ENCODE results near the gene ACP3. TPM values are rescaled to one million over a fixed set of nuclear protein-coding genes. Genes with fewer than 3 reads are reported as not detected.
A peak's percentile ranks its signal among the peaks of the same experiment; 100 is the strongest.
"Not testable (repeated sequence)": the region's sequence is repeated elsewhere in the genome, so short reads cannot be mapped to it uniquely, and the experiment has no call there.

ACP3 gene, protein sequence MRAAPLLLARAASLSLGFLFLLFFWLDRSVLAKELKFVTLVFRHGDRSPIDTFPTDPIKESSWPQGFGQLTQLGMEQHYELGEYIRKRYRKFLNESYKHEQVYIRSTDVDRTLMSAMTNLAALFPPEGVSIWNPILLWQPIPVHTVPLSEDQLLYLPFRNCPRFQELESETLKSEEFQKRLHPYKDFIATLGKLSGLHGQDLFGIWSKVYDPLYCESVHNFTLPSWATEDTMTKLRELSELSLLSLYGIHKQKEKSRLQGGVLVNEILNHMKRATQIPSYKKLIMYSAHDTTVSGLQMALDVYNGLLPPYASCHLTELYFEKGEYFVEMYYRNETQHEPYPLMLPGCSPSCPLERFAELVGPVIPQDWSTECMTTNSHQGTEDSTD
- not detected in 2 replicates for total RNA-seq

DNA sequence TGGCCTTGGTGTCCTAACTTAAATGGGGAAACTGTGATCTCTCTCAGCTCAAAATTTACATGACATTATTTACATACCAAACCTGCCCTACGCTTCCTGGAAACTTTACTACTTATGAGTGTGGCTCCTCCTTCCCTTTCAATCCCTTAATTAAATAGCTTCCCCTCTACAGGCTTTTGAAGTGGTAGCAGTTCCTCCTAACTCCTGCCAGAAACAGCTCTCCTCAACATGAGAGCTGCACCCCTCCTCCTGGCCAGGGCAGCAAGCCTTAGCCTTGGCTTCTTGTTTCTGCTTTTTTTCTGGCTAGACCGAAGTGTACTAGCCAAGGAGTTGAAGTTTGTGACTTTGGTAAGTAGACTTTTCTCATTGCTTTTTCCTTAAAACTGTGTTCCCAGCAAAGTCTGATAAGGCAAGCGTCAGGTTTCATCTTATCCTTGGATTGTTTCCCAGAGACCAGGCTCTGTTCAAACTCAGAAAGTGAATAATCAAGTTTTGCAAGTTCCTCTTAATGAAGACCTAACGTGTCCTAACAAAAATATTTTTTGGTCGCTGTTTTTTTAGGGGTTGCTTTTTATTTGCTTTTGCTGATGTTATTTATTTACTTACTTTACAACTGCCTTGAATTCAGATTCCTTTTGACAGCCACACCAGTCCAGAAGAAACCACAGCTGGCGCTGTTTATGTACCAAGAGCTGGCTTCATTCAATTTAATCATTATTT, at the start of gene ACP3:
ACP3 (plus strand) TSS at position 179 of the 720 bp plus-strand sequence; CDS start at position 229, 50 bp downstream.
- DNase-seq (ENCODE audit: low read depth in 2 of 2) = no peak

DNA sequence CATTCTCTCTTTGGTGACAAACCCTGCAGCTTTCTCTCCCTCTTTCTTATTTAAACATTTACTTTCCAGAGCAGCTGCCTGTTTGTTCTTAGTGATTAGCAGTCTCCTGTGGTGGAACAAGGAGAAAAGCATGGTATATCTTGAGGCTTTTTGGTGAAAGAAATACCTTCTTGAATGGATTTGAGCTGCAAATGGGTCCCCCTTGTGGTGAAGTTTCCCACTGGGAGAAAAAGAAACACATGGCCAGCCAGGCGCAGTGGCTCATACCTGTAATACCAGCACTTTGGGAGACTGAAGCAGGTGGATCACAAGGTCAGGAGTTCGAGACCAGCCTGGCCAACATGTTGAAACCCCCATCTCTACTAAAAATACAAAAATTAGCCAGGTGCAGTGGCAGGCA, 48.3 kb upstream of the ACP3 start:
- DNase-seq (ENCODE audit: low read depth in 2 of 2) = peak in 1 of 2 donors; percentile 26

DNA sequence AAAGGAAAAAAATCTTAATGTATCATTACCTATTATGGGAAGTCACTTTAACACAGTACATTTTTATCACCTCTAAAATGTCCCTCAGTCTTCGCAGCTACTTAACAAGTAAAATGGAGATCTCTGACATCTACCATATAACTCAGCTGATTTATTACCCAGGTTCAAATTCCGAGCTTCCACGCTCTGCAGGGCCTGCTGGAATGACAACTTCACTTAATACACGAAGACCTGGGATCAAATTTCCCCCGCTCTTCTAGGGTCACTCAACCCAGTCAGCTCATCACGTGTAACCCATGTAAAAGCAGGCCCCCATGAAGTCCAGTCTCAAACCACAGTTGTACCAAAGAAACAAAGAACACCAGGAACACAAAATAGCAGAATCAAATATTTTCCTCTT, 44.2 kb upstream of the ACP3 start:
- DNase-seq (ENCODE audit: low read depth in 2 of 2) = no peak

DNA sequence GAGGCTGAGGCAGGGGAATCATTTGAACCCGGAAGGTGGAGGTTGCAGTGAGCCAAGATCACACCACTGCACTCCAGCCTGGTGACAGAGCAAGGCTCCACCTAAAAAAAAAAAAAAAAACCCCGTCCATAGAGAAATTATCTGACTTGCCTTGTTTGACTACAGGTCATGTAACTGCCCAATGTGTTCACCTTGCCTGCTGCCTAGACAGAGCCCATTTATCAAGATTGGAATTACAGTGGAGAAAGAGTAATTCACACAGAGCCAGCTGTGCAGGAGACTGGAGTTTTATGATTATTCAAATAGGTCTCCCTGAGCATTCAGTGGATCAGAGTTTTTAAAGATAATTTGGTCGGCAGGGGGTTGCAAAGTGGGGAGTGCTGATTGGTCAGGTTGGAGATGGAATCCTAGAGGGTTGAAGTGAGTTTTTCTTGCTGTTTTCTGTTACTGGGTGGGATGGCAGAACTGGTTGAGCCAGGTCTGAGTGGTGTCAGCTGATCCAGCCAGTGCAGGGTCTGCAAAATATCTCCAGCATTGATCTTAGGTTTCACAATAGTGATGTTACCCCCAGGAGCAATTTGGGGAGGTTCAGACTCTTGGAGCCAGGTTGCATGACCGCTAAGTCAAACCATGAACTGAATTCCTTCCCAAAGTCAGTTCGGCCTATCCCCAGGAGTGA, 40.8 kb upstream of the ACP3 start:
- no peak for DNase-seq (ENCODE audit: low read depth in 2 of 2)

DNA sequence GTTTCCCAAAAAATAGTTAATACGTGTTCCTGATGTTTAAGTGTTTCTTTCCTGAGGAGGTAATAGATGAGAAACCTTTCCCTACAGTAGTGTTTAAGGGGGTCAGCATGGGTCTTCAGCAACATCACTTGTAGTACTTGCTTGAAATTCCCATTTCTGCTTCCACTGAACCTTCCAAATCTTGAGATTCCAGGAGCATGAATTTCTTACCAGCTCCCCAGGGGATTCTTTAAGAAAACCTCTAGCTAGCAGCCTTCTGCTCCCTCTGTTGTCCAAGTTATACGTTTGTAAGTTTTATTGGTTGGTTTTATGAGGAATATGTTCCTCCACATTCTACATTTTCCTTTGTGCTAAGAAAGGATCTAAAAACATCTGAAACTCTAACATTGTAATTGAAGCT, 38.2 kb upstream of the ACP3 start:
- DNase-seq (ENCODE audit: low read depth in 2 of 2) = no peak

DNA sequence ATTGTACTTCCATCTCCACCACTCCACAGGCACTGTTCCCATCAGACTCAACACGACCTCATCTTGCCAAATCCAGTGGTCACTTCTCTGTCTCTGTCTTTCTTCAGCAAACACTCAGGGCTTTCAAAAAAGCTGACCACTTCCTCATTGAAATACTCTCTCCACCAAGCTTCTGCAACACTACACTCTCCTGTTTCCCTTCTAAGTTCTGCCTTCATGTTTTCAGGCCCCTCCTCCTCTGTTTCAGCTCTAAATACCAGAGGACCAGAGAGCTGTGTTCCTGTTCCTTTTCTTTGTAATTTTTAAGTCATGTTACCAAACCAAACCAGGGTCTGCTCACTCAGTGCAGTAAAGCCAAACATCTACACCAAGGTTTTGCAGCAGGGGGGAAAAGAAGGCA, 33.8 kb upstream of the ACP3 start:
- no peak for DNase-seq (ENCODE audit: low read depth in 2 of 2)

DNA sequence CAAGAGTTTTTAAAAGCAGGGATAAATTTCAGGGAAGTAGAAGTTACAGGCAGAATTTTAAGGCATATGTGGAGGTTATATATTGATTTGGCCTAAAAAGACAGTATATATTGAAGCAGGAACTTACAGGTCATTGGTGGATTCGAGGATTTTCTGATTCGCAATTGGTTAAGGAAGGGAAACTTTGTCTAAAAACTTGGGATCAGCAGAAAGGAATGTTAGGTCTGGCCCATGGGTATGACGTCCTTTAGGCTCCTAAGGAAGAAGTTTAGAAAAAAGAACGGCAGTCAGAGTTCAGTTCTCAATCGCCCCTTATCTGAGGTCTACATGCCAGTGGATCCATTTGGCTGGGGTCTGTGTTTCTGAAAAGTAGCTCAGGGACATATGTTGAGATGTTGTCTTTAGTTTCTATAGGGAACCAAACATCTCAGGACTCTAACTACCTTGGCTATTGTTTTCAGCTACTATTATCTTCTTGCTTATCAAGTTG, 33.2 kb upstream of the ACP3 start:
- DNase-seq (ENCODE audit: low read depth in 2 of 2) = no peak

DNA sequence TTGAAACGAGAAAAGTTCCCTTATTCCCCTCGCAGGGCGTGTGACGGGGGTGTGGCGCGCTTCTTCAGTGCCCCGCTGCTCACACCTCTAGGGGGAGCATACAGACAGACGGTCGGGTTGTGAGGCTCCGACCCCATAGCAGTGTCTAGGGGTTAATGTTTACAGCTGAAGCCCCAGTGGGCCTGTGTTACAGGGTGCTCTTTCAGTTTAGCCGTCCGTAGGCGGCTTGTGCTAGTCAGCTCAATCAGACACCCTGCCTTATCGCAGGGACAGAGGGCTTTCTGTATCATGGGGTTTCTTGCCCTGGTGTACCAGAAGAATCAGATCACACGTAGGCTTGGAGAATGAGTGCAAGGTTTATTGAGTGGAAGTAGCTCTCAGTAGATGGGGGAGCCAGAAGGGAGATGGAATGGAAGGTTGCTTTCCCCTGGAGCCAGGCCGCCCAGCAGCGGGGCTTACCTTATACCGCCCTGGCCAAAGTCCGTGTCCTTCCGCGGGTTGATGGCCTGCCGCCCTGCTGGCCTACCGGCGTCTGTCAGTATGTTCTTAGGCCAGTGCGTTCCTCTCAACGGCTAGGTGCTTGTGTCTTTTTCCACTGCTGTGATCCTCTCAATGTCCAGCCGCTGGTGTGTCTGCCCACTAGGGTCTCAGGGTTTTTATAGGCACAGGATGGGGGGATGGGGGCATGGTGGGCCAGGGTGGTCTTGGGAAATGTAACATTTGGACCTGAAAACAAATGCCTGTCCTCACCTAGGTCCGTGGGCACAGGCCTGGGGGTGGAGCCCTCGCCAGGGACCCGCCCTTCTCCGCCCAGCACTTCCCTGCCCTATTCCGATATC, 32.2 kb upstream of the ACP3 start:
- no peak for DNase-seq (ENCODE audit: low read depth in 2 of 2)

DNA sequence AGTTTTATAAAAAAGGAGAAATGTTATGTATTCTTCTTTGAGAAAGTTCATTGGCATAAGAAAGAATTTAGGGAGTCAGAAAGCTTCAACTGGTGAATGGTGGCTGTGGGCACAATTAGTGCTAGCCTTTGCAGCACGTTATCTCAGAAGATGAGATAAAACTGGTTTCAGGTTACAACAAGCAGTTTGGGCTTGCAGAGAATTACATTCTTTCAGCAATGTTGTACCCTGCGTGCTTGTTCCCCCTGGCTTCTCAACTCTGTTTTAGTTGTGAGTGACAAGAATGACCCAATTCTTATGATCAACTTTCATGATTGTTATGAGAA, 31.6 kb upstream of the ACP3 start:
- no peak for DNase-seq (ENCODE audit: low read depth in 2 of 2)

DNA sequence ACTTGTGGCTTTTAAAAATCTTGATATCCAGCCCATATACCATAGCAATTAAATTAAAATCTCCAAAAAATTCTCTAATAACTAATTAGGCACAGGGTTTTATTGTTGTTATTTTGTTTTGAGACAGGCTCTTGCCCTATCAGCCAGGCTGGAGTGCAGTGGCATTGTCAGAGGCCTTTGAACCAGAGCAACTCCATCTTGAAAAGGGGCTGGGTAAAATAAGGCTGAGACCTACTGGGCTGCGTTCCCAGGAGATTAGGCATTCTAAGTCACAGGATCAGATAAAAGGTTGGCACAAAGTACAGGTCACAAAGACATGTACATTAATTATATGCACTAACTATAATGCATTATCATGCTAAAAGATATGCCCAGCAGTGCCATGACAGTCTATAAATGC, 31.2 kb upstream of the ACP3 start:
- DNase-seq (ENCODE audit: low read depth in 2 of 2) = no peak

DNA sequence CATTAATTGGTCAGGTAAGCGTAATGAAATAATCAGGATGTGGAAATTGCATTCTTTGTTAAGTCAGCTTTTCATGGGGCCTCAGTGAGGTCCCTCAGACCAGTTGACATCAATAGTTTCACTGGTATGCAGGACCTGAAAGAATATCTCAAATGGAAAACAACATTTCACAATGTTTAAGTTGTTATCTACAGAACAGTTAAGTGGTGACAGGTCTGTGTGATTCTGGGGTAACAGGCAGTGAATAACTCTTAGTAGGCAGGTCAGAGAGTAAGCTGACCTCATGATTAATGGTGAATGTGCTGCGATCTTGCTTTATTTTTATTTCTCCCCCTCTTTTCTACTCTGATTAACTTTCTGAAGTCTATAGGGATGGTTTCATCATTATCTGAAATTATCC, 28.9 kb upstream of the ACP3 start:
- no peak for DNase-seq (ENCODE audit: low read depth in 2 of 2)

DNA sequence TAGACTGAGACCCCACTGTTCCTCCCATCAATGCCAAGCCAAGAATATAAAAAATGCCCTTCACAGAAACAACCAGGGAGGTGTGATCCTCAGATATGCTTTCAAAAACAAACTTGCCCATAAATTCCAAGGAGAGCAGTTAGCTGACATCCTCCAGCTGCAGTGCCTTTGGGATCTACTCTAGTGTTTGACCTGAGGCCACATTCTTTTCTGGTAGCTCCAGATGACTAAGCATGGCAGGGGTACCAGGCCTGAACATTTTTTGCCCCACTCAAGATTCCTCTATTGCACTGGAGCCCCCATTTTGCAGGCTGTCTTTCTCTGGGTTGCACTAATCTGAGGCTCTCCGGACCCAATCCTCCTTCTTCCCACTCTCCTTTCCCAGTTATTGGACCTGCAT, 27.9 kb upstream of the ACP3 start:
- DNase-seq (ENCODE audit: low read depth in 2 of 2) = no peak

DNA sequence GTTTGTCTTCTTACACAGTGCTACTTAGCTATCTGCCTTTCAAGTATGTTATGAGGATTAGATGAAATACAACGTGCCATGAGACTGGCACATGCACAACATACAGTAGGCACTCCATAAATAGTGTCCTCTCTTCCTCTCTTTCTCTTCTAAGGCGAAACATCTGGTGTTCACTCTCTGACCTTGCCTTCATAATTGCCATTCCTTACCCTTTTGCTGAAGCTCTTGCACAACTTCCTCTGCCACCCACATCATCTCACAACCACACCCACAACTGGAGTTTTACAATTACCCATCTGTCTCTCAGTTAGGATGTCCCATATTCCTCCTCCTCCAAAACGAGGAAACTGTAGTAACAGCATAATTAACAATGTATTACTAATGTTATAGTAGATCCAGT, 26.4 kb upstream of the ACP3 start:
- DNase-seq (ENCODE audit: low read depth in 2 of 2) = no peak

DNA sequence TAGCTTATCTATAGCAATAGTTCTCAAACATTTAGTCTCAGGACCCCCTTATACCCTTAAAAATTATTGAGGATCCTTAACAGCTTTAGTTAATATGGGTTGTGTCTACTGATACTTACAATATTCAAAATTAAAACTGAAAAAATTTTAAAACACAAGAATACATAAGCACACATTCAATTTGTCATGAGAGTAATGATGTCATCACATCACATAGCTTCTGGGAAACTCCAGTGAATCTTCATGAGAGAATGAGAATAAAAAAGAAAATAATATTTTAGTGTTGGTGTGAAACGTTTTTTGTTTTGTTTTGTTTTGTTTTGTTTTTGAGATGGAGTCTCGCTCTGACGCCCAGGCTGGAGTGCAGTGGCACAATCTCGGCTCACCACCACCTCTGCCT, 25.2 kb upstream of the ACP3 start:
- DNase-seq (ENCODE audit: low read depth in 2 of 2) = no peak

DNA sequence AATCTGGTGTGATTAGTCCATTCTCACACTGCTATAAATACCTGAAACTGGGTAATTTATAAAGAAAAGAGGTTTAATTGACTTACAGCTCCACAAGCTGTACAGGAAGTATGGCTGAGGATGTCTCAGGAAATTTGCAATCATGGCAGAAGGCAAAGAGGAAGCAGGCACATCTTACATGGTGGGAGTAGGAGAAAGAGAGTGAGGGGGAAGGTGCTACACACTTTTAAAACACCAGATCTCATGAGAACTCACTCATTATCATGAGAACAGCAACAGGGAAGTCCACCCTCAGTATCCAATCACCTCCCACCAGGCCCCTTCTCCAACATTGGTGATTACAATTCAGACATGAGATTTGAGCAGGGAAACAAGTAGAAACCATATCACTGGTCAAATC, 24.0 kb upstream of the ACP3 start:
- no peak for DNase-seq (ENCODE audit: low read depth in 2 of 2)

DNA sequence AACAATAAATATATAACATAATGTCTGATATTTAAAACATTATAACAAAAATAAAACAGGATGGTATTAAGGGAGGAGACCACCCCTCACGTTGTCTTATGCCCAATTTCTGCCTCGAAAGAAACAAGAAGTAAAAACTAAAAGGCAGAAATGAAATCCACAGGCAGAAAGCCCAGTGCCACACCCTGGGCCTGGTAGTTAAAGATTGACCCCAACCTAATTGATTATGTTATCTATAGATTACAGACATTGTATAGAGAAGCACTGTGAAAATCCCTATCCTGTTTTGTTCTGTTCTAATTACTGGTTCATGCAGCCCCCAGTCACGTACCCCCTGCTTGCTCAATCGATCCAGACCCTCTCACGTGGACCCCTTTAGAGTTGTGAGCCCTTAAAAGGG, 22.3 kb upstream of the ACP3 start:
- DNase-seq (ENCODE audit: low read depth in 2 of 2) = no peak

DNA sequence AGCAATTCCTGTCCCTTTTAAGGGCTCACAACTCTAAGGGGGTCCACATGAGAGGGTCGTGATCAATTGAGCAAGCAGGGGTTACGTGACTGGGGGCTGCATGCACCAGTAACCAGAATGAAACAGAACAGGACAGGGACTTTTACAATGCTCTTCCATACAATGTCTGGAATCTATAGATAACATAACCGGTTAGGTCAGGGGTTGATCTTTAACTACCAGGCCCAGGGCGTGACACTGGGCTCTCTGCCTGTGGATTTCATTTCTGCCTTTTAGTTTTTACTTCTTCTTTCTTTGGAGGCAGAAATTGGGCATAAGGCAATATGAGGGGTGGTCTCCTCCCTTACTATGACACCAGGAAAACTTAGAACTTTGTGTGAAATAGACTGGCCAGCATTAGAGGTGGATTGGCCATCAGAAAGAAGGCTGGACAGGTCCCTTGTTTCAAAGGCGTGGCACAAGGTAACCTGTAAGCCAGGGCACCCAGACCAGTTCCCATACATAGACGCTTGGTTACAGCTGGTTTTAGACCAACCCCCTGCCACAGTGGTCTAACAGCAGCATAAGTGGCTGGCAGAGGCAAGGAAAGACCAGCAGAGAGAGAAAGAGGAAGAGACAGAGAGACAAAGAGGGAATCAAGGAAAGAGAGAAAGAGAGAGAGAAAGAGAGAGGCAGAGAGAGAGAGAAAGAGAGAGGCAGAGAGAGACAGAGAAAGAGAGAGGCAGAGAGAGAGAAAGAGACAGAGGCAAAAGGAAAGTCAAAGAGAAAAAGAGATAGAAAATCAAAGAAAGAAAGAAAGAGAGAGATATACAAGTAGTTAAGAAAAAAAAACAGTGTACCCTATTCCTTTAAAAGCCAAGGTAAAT, 13.6 kb upstream of the ACP3 start:
- not testable (repeated sequence) for DNase-seq (ENCODE audit: low read depth in 2 of 2)

DNA sequence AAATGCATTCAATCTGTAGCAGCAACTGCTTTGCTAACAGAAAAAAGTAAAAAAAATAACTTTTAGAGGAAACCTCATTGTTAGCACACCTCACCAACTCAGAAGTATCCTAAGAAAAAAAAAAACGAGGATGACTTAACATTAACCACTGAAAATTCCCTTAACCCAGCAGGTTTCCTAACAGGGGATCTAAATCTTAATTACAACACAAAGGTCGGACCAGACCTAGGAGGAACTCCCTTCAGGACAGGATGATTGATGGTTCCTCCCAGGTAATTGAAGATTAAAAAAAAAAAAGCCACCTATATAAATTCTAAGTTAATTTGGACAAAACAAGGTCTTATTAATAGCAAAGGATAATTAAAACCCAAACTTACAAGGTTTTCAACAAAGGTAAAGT, 12.9 kb upstream of the ACP3 start:
- not testable (repeated sequence) for DNase-seq (ENCODE audit: low read depth in 2 of 2)

DNA sequence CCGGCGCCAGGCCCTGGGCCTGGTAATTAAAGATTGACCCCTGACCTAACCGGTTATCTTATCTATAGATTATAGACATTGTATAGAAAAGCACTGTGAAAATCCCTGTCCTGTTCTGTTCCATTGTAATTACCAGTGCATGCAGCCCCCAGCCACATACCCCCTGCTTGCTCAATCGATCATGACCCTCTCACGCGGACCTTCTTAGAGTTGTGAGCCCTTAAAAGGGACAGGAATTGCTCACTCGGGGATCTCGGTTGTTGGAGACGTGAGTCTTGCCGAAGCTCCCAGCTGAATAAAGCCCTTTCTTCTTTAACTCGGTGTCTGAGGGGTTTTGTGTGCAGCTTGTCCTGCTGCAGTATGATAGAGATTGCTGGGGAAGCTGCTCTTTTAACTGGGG, 7.2 kb upstream of the ACP3 start:
- not testable (repeated sequence) for DNase-seq (ENCODE audit: low read depth in 2 of 2)

DNA sequence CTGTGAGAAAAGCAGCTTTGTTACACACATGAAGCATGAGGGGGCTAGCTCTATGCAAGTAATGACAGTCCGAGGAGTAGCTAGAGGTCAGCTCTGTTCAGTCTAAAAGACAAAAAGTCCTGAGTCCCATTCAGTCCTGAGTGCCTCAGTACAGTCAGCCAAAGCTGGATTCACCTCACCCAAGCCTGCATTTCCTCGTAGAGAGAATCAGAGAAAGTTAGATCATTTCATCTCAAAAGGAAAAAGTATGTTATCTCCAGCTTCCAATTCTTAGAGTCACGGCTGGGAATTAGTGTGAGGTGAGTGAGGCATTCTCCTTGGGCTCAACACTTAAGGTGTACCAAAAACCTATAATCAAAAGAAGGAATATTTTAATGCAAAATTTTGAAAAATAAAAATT, 5.9 kb upstream of the ACP3 start:
- no peak for DNase-seq (ENCODE audit: low read depth in 2 of 2)

DNA sequence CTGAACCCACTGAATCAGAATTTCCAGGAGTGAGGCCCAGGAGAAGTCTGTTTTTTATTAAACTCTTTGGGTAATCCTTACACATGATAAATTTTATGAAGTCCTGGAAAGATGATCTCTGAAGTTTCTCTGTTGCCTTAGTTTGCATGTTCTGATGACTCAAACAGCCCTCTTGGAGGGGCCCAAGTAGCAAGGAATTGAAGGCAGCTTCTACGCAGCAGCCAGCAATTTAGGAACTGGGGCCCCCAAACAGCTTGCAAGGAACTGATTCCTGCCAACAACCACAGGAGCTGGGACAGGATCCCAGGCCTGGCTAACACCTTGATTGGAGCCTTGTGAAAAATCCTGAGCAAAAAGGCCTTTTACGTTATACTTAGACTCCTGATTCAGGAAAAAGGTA, 5.4 kb upstream of the ACP3 start:
- no peak for DNase-seq (ENCODE audit: low read depth in 2 of 2)

Measured in dermis microvascular lymphatic vessel endothelial cell (primary cell).